Activated CD4-positive, alpha-beta T cell treated with anti-CD3 and anti-CD28 coated beads for 36 hours (primary cell): ENCODE measurements around the gene NAALAD2. TPM values are rescaled to one million over a fixed set of nuclear protein-coding genes. Genes with fewer than 3 reads are reported as not detected.
"Not testable (repeated sequence)": the region's sequence is repeated elsewhere in the genome, so short reads cannot be mapped to it uniquely, and the experiment has no call there.

ENCODE experiments used
- ATAC-seq: fragments of 200-7000 bp; cut with Tn5 transposase; one replicate; pipeline ENCODE4 v1.10.0; 2021; ENCODE audit warnings: mild to moderate bottlenecking, moderate library complexity
- CTCF ChIA-PET: fragments of 350-600 bp; sonication (Branson Sonifier 250); formaldehyde crosslinking; loops from one replicate; lab custom pipeline; 2021; ENCODE audit warnings: antibody characterized with exemption; lab: Charles Lee
- POLR2A ChIA-PET: fragments of 350-600 bp; sonication (Branson Sonifier 250); formaldehyde crosslinking; loops from one replicate; lab custom pipeline; 2021; ENCODE audit warnings: antibody characterized with exemption, inconsistent platforms; lab: Charles Lee
- DNase-seq: peaks from one replicate; pipeline ENCODE4 v3.0.0-alpha.2; 2020
- H3K27ac Mint-ChIP-seq: one replicate; pipeline ENCODE4 v1.8.0; 2021; ENCODE audit warnings: mixed read lengths
- H3K27me3 Mint-ChIP-seq: one replicate; pipeline ENCODE4 v1.8.0; 2021; ENCODE audit warnings: mixed read lengths
- H3K36me3 Mint-ChIP-seq: one replicate; pipeline ENCODE4 v1.8.0; 2021; ENCODE audit warnings: low read depth, mixed read lengths
- H3K4me1 Mint-ChIP-seq: one replicate; pipeline ENCODE4 v1.8.0; 2021; ENCODE audit warnings: mixed read lengths
- H3K4me3 Mint-ChIP-seq: one replicate; pipeline ENCODE4 v1.8.0; 2021; ENCODE audit warnings: mild to moderate bottlenecking, moderate library complexity, mixed read lengths
- H3K9me3 Mint-ChIP-seq: one replicate; pipeline ENCODE4 v1.8.0; 2021; ENCODE audit warnings: low read depth, mixed read lengths
- intact Hi-C, 2 experiments: fragments of 100-400 bp; cut with DNase I in 1 of 2; cut with micrococcal nuclease in 1 of 2; formaldehyde crosslinking; loops; one replicate each; pipeline versions ENCODE4 v1.14.2 to v1.15.1; 2022 to 2024; cut with DNase I, micrococcal nuclease
- total RNA-seq, 2 experiments: library from RNA; stranded (reverse); gene quantifications; one replicate each; pipeline ENCODE4 v1.2.3, GENCODE V29; 2021

The NAALAD2 gene
- total RNA-seq, 2 experiments from 2014 or later: not detected

DNA sequence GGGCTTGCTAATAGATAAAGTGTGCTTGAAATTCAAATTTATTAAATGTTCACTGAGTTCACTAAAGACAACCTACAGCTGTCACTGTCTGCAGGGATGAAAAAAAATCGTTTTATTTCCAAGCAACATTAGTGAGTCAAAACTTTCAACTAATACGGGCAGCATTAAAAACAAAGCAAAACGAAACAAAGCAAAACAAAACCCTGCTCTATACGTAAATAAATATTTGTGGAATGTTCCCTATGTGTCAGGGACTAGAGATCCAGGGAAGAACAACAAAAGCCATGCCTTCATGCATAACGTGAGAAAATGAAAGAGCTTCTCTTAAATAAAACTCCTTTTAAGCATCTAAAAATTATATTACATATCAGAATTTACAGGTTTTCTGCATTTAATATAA, 553 bp downstream of the NAALAD2 start:
- POLR2A ChIA-PET: no interaction called here
- Mint-ChIP-seq H3K4me3 (no peak overlapping the region), H3K27ac (no peak overlapping the region), H3K36me3 (no peaks in the 10 kb centered on the region), H3K4me1 (peaks cover 12% of the 10 kb centered on the region), H3K9me3 (no peaks in the 10 kb centered on the region), H3K27me3 (peaks cover 49% of the 10 kb centered on the region)
- no peak for DNase-seq
- intact Hi-C loops: no loop called here
- ATAC-seq: no peak
- CTCF ChIA-PET: interaction anchor here (0.6 kb wide), 3 partner anchors 10 to 464 kb away, joined by 3 read pairs; no protein-coding TSS in a partner anchor

DNA sequence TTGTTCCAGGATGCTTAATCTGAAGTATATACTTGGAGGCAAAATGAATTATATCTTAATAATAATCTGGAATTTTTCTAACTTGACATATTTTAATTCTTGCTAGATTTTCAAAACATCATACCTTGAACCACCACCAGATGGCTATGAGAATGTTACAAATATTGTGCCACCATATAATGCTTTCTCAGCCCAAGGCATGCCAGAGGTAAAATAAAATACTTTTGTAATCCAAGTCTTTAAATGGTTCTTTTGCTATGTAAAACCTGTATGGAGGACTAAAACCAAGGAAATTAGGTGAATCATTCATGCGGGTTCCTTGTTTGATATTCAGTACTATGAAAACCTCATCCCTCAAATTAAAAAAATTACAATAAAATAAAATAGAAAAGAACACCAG, 14.4 kb downstream of the NAALAD2 start:
- H3K27ac Mint-ChIP-seq: no peak overlapping the region
- no peak overlapping the region for H3K4me3 Mint-ChIP-seq
- CTCF ChIA-PET: no interaction called here
- ATAC-seq (no peak), DNase-seq (no peak)
- H3K9me3 Mint-ChIP-seq: no peaks in the 10 kb centered on the region
- intact Hi-C loops: no loop called here
- POLR2A ChIA-PET: no interaction called here
- H3K36me3 Mint-ChIP-seq: no peaks in the 10 kb centered on the region
- peaks cover 8% of the 10 kb centered on the region for H3K27me3 Mint-ChIP-seq
- H3K4me1 Mint-ChIP-seq: no peaks in the 10 kb centered on the region

DNA sequence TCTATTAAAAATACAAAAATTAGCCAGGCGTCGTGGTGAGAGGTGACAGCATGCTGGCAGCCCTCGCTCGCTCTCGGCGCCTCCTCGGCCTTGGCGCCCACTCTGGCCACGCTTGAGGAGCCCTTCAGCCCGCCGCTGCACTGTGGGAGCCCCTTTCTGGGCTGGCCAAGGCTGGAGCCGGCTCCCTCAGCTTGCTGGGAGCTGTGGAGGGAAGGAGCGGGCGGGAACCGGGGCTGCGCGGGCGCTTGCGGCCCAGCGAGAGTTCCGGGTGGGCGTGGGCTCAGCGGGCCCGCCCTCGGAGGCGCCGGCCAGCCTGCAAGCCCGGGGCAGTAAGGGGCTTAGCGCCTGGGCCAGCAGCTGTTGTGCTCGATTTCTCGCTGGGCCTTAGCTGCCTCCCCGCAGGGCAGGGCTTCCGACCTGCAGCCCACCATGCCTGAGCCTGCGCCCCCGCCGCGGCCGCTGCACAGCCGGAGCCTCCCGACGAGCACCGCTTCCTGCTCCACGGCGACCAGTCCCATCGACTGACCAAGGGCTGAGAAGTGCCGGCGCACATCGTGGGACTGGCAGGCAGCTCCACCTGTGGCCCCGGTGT, 32.6 kb downstream of the NAALAD2 start:
- intact Hi-C loops, POLR2A ChIA-PET, H3K4me1 Mint-ChIP-seq, H3K27ac Mint-ChIP-seq, CTCF ChIA-PET, H3K4me3 Mint-ChIP-seq, H3K9me3 Mint-ChIP-seq, DNase-seq, ATAC-seq, H3K36me3 Mint-ChIP-seq: not testable (repeated sequence)
- peaks cover 10% of the 10 kb centered on the region for H3K27me3 Mint-ChIP-seq

DNA sequence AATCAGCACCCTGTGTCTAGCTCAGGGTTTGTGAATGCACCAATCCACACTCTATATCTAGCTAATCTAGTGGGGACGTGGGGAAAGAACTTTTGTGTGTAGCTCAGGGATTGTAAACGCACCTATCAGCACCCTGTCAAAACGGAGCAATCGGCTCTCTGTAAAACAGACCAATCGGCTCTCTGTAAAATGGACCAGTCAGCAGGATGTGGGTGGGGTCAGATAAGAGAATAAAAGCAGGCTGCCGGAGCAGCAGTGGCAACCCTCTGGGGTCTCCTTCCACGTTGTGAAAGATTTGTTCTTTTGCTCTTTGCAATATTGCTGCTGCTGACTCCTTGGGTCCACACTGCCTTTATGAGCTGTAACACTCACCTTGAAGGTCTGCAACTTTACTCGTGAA, 33.2 kb downstream of the NAALAD2 start:
- CTCF ChIA-PET, H3K9me3 Mint-ChIP-seq, DNase-seq, H3K27ac Mint-ChIP-seq, H3K4me1 Mint-ChIP-seq, H3K36me3 Mint-ChIP-seq, intact Hi-C loops, POLR2A ChIA-PET, ATAC-seq, H3K4me3 Mint-ChIP-seq: not testable (repeated sequence)
- H3K27me3 Mint-ChIP-seq: peaks cover 10% of the 10 kb centered on the region

DNA sequence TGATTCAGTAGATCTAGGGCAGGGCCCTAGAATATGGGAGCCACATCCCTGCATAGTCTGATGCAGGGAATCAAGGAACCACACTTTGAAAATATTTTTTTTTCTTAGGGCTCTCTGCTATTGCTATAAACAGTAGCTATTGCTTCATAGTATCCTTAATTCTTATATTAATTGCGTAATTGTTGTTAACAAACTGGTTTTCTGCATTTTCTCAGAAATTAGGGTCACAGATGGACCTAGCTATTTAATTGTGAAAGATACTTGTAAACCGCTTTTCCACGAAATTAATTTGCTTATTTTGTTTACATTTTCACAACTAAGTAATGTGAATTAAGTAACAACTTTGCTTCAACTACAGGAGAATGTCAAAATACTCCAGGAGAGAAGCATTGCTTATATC, 34.1 kb downstream of the NAALAD2 start:
- POLR2A ChIA-PET: no interaction called here
- H3K36me3 Mint-ChIP-seq: no peaks in the 10 kb centered on the region
- no peak overlapping the region for H3K27ac Mint-ChIP-seq
- no peaks in the 10 kb centered on the region for H3K9me3 Mint-ChIP-seq
- intact Hi-C loops: no loop called here
- H3K4me1 Mint-ChIP-seq: no peaks in the 10 kb centered on the region
- CTCF ChIA-PET: interaction anchor here (0.6 kb wide), 1 partner anchor 1849 kb away, joined by 4 read pairs; no protein-coding TSS in a partner anchor
- H3K4me3 Mint-ChIP-seq: no peak overlapping the region
- H3K27me3 Mint-ChIP-seq: peaks cover 10% of the 10 kb centered on the region
- ATAC-seq (no peak), DNase-seq (no peak)

DNA sequence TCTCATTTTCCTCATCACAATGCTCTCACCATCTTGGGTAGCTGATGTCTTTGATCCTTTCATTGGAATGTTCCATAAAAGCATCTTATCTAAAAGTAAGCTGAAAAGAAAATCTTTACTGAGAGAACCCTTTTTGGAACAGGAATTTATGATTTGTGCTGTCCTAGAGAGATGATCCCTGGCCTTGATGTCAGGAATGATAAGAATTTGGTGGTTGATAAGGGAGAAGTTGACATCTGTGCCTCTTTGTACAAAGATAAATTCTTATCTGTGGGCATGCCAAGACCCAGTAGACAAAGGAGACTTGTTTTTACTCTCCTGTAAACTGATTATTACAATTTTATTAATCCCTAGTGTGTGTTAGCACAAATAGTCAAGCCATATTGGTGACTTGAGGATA, 36.9 kb downstream of the NAALAD2 start:
- Mint-ChIP-seq H3K36me3 (no peaks in the 10 kb centered on the region), H3K4me1 (no peaks in the 10 kb centered on the region), H3K27me3 (peaks cover 3% of the 10 kb centered on the region), H3K9me3 (no peaks in the 10 kb centered on the region), H3K4me3 (no peak overlapping the region), H3K27ac (no peak overlapping the region)
- POLR2A ChIA-PET: no interaction called here
- intact Hi-C loops: no loop called here
- DNase-seq: no peak
- CTCF ChIA-PET: no interaction called here
- no peak for ATAC-seq

DNA sequence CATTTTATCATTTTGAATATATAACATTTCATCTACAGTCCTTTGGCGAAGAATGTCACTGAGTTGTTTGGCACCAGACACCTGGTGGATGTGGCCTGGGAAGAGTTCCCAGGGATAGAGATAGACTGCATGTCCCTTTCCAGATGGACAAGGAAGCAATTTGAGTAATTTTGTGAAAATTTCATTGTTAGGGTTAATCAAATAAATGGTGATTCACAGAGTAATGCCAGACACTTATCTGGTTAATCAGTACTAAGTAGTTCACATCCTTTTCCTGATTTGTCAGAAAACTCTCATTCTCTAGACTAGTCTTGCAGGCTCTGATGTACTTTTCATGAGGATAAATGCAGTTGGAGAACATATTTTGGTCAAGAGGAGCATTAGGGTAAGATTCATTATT, 41.6 kb downstream of the NAALAD2 start:
- no peak overlapping the region for H3K4me3 Mint-ChIP-seq
- no peaks in the 10 kb centered on the region for H3K4me1 Mint-ChIP-seq
- ATAC-seq: no peak
- no peaks in the 10 kb centered on the region for H3K9me3 Mint-ChIP-seq
- DNase-seq: no peak
- CTCF ChIA-PET: no interaction called here
- no peaks in the 10 kb centered on the region for H3K36me3 Mint-ChIP-seq
- peaks cover 3% of the 10 kb centered on the region for H3K27me3 Mint-ChIP-seq
- no peak overlapping the region for H3K27ac Mint-ChIP-seq
- intact Hi-C loops: no loop called here
- POLR2A ChIA-PET: no interaction called here

DNA sequence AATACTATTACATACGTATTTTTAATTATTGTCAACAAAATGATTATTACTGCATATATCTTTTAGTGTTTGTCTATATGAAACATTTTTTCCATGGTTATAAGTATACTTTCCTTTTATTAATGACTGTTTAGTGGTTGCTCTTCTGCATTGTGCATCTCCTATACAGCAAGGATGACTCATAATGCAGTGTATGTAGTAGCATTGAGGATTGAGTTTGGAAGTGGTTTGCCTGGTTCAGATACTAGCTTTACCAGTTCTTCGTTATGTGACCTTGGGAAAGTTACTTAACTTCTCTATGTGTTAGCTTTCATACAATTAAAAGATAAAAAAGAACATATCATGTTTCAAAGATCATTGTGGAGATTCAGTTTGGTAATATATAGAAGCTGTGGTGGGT, 44.3 kb downstream of the NAALAD2 start:
- ATAC-seq (no peak), DNase-seq (no peak)
- CTCF ChIA-PET: interaction anchor here (1.2 kb wide), 1 partner anchor 26 kb away, joined by 4 read pairs; no protein-coding TSS in a partner anchor
- Mint-ChIP-seq H3K27me3 (peaks cover under 1% of the 10 kb centered on the region), H3K9me3 (no peaks in the 10 kb centered on the region), H3K36me3 (no peaks in the 10 kb centered on the region), H3K4me1 (no peaks in the 10 kb centered on the region), H3K27ac (no peak overlapping the region), H3K4me3 (no peak overlapping the region)
- POLR2A ChIA-PET: no interaction called here
- intact Hi-C loops: no loop called here

DNA sequence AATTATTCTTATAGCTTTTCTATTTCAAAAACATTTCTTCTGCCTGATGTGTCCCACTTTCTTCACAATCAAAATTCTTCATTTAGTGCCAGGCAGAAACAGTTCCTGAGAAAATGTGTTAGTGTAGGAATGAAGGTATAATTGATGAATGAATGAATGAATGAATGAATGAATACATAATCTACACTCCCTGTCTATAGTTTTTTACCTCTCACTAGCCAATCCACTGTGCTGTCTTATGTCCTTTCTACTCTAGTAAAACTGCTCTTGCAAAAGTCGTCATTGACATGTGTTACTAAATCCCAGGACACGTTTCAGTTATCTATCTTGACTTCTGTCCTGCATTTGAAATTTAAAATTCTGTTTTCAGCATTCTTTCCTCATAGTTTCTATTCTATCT, 45.5 kb downstream of the NAALAD2 start:
- ChIA-PET POLR2A (no interaction called here), CTCF (no interaction called here)
- H3K27ac Mint-ChIP-seq: no peak overlapping the region
- H3K9me3 Mint-ChIP-seq: no peaks in the 10 kb centered on the region
- DNase-seq (no peak), ATAC-seq (no peak)
- H3K4me3 Mint-ChIP-seq: no peak overlapping the region
- H3K27me3 Mint-ChIP-seq: peaks cover 2% of the 10 kb centered on the region
- intact Hi-C loops: no loop called here
- H3K36me3 Mint-ChIP-seq: no peaks in the 10 kb centered on the region
- no peaks in the 10 kb centered on the region for H3K4me1 Mint-ChIP-seq

DNA sequence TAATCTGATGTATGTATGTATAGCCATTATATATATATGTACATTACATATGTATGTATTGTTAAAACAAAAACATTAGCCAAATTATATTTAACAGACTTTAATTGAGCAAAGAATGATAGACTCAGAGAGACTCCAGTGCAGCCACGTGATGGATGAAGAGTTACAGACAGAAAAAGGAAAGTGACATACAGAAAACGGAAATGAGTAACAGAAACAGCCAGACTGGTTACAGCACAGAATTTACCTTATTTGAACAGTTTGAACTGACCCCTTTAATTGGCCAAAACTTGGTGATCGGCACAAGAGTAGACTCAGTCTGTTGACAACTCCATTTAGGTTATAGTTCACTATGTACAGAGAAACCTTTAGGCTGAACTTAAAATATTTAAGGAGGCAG, 53.4 kb downstream of the NAALAD2 start:
- H3K4me1 Mint-ChIP-seq: no peaks in the 10 kb centered on the region
- peaks cover 11% of the 10 kb centered on the region for H3K36me3 Mint-ChIP-seq
- ATAC-seq (no peak), DNase-seq (no peak)
- intact Hi-C loops: no loop called here
- no peak overlapping the region for H3K4me3 Mint-ChIP-seq
- H3K27me3 Mint-ChIP-seq: peaks cover 2% of the 10 kb centered on the region
- no peaks in the 10 kb centered on the region for H3K9me3 Mint-ChIP-seq
- H3K27ac Mint-ChIP-seq: no peak overlapping the region
- CTCF ChIA-PET: interaction anchor here (2.7 kb wide), 1 partner anchor 17 kb away, joined by 10 read pairs; no protein-coding TSS in a partner anchor
- POLR2A ChIA-PET: no interaction called here

DNA sequence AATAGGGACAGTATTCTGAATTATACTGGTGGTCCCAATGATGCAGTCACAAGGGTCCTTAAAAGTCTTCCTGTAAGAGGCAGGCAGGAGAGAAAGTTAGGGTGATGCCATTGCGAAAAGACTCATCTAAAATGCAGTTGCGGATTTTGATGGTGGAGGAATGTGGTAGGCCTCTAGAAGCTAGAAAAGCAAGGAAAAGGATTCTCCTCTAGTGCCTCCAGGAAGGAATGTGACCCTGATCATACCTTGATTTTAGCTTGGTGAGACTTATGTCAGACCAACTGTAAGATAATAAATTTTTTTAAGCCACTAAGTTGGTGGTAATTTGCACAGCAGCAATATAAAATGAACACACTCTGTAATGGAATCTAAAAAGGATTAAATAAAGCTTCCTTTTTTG, 54.5 kb downstream of the NAALAD2 start:
- Mint-ChIP-seq H3K4me3 (no peak overlapping the region), H3K27ac (no peak overlapping the region), H3K4me1 (no peaks in the 10 kb centered on the region), H3K36me3 (peaks cover 11% of the 10 kb centered on the region), H3K9me3 (no peaks in the 10 kb centered on the region), H3K27me3 (no peaks in the 10 kb centered on the region)
- intact Hi-C loops: no loop called here
- ATAC-seq: no peak
- no peak for DNase-seq
- POLR2A ChIA-PET: no interaction called here
- CTCF ChIA-PET: interaction anchor here (2.7 kb wide), 1 partner anchor 16 kb away, joined by 10 read pairs; no protein-coding TSS in a partner anchor

DNA sequence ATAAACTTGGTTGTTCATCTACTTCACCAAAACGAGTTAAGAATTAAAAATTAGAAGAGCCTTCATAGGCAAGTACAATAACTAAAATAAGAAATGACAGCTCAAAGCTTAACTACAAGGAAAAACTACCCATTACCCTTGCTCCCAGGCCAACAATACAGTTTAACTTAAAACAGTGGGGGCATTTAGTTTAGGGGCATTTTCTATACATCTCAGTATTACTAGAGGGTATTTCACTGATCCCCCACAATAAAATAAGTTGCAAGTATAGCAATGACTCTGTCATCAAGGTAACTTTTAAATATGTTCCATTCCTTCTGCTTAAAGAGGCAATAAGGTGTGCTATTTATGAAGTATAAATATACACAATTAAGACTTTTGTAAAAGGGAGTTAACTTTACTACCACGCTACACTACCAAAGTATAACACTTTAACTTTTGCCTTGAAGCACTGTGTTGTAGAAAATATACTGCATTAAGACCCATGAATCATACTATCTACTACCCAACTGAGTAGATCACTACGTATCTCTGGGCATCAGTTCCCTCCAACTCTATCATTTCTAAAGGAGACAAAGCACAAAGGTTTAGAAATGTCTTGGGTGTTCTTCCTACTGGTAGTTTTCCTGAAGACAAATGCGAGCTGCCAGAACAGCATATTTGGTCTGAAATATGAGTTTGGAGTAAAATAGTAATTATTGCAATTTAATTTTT, 58.6 kb downstream of the NAALAD2 start:
- H3K4me3 Mint-ChIP-seq: no peak overlapping the region
- no peak overlapping the region for H3K27ac Mint-ChIP-seq
- H3K27me3 Mint-ChIP-seq: no peaks in the 10 kb centered on the region
- ChIA-PET POLR2A (no interaction called here), CTCF (interaction anchor here (1.0 kb wide), 1 partner anchor 12 kb away, joined by 3 read pairs; no protein-coding TSS in a partner anchor)
- peaks cover 24% of the 10 kb centered on the region for H3K36me3 Mint-ChIP-seq
- no peak for ATAC-seq
- H3K9me3 Mint-ChIP-seq: no peaks in the 10 kb centered on the region
- peaks cover 5% of the 10 kb centered on the region for H3K4me1 Mint-ChIP-seq
- no peak for DNase-seq
- intact Hi-C loops: no loop called here
